Measurements from ENCODE around the gene IL23A.
"Not testable (repeated sequence)": the region's sequence is repeated elsewhere in the genome, so short reads cannot be mapped to it uniquely, and the experiment has no call there.

Gene IL23A

DNA sequence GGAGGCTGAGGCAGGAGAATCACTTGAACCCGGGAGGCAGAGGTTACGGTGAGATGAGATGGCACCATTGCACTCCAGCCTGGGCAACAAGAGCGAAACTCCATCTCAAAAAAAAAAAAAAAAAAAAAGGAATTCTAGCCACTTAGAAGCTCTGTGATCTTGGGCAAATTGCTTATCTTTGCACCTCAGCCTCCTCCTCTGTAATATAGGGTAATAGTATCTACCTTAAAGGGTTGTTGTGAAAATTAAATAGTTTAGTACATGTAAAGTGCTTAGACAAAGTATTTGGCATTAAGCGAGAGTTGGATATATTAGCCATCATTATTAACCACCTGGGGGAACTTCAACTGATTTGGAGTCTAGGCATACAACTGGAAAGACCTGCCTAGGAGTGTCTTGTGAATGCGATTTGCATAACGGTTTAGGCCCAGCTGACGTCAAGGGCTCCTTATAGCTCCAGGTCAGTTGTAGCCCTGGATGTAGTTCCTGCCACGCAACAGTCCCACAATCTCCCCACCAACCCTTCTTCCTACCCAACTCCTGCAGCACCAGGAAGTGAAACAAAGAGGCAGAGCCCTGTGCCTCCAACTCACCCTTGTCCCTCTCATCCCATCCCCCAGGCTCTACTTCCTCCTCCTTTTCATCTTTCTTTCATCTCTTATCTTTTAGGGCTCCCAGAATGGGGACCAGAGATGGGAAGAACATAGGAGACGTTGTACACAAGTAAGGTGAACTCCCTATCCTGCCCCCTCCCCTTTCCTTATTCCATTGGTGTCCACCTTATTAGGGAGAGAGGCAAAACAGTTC is 2.1 kb upstream of the IL23A start:
- DNase-seq (ENCODE audit: insufficient read length, low spot score) (no peak), FAIRE-seq (peak; percentile 62)
- TF ChIP-seq POLR2A (IDR thresholded peaks at IDR 0.05; ENCODE audit: low read depth, low read length) (no peak), POU2F2 (IDR thresholded peaks at IDR 0.05; ENCODE audit: low read depth, low read length) (peak; percentile 94), PAX5 (IDR thresholded peaks at IDR 0.05; ENCODE audit: insufficient read depth, low read length, severe bottlenecking) (no peak), TAF1 (IDR thresholded peaks at IDR 0.05; ENCODE audit: low read depth, low read length) (no peak), POLR2AphosphoS5 (IDR thresholded peaks at IDR 0.05; ENCODE audit: low read depth, low read length) (peak; percentile 39; the same call in 1 of the 2 replicates), SPI1 (IDR thresholded peaks at IDR 0.05; ENCODE audit: low read depth, low read length) (peak; percentile 69)

DNA sequence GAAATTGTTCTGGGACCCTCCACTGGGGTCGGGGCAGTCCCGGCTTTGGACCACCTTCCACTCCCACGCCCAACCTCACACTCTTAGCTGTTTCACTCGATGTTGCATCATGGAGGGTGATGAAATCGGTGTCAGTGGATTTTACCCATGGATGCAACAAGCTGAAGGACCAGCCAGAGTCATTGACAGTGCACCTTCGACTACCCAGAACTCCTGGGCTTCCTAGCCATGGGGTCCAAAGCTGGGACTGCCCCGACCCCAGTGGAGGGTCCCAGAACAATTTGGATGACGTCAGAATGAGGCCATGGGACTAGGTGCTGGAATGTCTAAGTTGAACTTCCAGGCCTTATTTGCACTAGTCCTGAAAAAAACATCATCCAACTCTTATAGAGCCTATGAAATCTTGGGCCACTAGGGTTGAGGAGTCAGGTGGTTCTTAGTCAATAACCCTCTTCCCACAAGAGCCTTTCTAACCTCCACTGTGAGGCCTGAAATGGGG is 882 bp upstream of the IL23A start:
- no peak for FAIRE-seq
- no peak for TF ChIP-seq PAX5 (IDR thresholded peaks at IDR 0.05; ENCODE audit: insufficient read depth, low read length, severe bottlenecking)
- no peak for TF ChIP-seq SPI1 (IDR thresholded peaks at IDR 0.05; ENCODE audit: low read depth, low read length)
- no peak for TF ChIP-seq POLR2A (IDR thresholded peaks at IDR 0.05; ENCODE audit: low read depth, low read length)
- no peak for TF ChIP-seq POLR2AphosphoS5 (IDR thresholded peaks at IDR 0.05; ENCODE audit: low read depth, low read length)
- no peak for TF ChIP-seq TAF1 (IDR thresholded peaks at IDR 0.05; ENCODE audit: low read depth, low read length)
- no peak for TF ChIP-seq POU2F2 (IDR thresholded peaks at IDR 0.05; ENCODE audit: low read depth, low read length)
- DNase-seq (ENCODE audit: insufficient read length, low spot score) = no peak

DNA sequence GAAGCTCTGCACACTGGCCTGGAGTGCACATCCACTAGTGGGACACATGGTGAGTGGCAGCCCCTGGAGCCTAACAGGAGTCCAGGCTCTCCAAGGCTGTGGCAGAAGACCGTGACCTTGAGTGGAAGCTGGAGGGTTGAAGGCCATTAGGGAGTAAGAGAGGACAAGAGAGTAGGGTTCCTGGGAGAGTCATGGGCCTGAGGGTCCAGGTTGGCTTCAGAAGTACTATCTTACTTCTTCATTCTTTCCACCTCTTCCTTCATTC is 406 bp downstream of the IL23A start:
- FAIRE-seq = no peak
- no peak for TF ChIP-seq SPI1 (IDR thresholded peaks at IDR 0.05; ENCODE audit: low read depth, low read length)
- no peak; the same call in 1 of the 2 replicates for TF ChIP-seq TAF1 (IDR thresholded peaks at IDR 0.05; ENCODE audit: low read depth, low read length)
- TF ChIP-seq PAX5 (IDR thresholded peaks at IDR 0.05; ENCODE audit: insufficient read depth, low read length, severe bottlenecking) = no peak
- no peak for TF ChIP-seq POU2F2 (IDR thresholded peaks at IDR 0.05; ENCODE audit: low read depth, low read length)
- no peak for TF ChIP-seq POLR2A (IDR thresholded peaks at IDR 0.05; ENCODE audit: low read depth, low read length)
- TF ChIP-seq POLR2AphosphoS5 (IDR thresholded peaks at IDR 0.05; ENCODE audit: low read depth, low read length) = no peak
- DNase-seq (ENCODE audit: insufficient read length, low spot score) = no peak

DNA sequence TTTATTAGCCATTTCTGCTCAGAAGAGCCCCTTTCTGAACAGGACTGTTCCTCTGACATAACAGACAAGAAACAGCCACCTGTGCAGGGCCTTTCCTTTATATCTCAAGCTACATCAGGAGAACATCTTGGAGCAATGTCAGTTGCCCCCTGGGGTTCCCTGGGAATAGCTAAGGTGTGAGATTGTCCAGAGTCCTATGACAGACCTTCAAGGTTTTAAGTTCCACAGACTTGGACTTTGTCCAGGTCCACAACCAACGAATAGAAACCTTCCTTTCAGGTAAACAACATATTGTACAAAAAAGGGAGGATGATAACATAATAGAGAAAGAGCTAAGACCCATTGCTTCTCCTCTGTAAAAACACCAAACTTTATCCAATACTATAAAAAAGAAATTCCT is 2.9 kb downstream of the IL23A start:
- DNase-seq (ENCODE audit: insufficient read length, low spot score) (no peak), FAIRE-seq (no peak)
- TF ChIP-seq TAF1 (IDR thresholded peaks at IDR 0.05; ENCODE audit: low read depth, low read length) = no peak
- no peak for TF ChIP-seq POLR2A (IDR thresholded peaks at IDR 0.05; ENCODE audit: low read depth, low read length)
- TF ChIP-seq POU2F2 (IDR thresholded peaks at IDR 0.05; ENCODE audit: low read depth, low read length) = no peak
- no peak for TF ChIP-seq SPI1 (IDR thresholded peaks at IDR 0.05; ENCODE audit: low read depth, low read length)
- no peak for TF ChIP-seq PAX5 (IDR thresholded peaks at IDR 0.05; ENCODE audit: insufficient read depth, low read length, severe bottlenecking)
- TF ChIP-seq POLR2AphosphoS5 (IDR thresholded peaks at IDR 0.05; ENCODE audit: low read depth, low read length) = no peak

DNA sequence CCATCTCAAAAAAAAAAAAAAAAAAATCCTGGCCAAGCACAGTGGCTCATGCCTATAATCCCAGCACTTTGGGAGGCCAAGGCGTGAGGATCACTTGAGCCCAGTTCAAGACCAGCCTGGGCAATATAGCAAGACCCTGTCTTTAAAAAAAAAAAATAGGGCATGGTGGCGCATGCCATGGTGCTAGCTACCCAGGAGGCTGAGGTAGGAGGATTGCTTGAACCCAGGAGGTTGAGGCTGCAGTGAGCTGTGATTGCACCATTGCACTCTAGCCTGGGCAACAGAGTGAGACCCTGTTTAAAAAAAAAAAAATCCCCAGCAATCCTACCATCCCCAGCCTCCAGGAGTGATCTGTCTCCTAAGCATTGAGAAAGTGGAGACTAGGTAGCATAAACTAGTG is 3.6 kb downstream of the IL23A start:
- not testable (repeated sequence) for FAIRE-seq; DNase-seq (ENCODE audit: insufficient read length, low spot score)

DNA sequence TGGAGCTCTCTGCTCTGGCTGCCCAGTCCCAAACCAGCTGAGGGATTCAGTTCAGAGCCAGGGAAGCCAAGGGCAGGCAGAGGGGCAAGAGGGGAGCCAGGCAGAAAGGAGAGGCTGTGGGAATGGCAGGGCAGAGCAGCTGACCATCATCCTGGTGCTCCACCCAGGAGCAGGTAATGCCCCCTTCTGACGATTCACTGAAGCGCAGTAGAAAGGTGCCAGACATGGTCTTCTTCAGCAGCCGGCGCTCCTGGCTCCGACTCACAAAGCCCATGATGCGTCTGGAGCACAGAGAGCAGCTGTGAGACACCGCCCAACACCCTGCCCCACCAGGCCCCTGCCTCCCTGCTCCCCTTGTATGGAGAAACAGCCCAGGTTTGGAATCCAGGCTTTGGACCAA is 8.0 kb downstream of the IL23A start:
- FAIRE-seq = peak; percentile 69
- no peak for TF ChIP-seq TAF1 (IDR thresholded peaks at IDR 0.05; ENCODE audit: low read depth, low read length)
- TF ChIP-seq PAX5 (IDR thresholded peaks at IDR 0.05; ENCODE audit: insufficient read depth, low read length, severe bottlenecking) = no peak
- no peak for TF ChIP-seq POLR2AphosphoS5 (IDR thresholded peaks at IDR 0.05; ENCODE audit: low read depth, low read length)
- TF ChIP-seq POLR2A (IDR thresholded peaks at IDR 0.05; ENCODE audit: low read depth, low read length) = no peak
- no peak for TF ChIP-seq SPI1 (IDR thresholded peaks at IDR 0.05; ENCODE audit: low read depth, low read length)
- no peak for TF ChIP-seq POU2F2 (IDR thresholded peaks at IDR 0.05; ENCODE audit: low read depth, low read length)
- DNase-seq (ENCODE audit: insufficient read length, low spot score) = no peak

DNA sequence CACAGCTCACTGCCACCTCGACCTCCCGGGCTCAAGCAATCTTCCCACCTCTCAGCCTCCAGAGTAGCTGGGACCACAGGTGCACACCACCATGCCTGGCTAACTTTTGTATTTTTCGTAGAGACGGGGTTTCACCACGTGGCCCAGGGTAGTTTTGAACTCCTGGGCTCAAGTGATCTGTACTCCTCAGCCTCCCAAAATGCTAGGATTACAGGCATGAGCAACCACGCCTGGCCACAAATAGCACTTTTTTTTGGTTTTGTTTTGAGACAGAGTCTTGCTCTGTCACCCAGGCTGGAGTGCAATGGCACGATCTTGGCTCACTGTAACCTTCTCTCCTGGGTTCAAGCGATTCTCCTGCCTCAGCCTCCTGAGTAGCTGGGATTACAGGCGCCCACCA is 8.6 kb downstream of the IL23A start:
- FAIRE-seq; DNase-seq (ENCODE audit: insufficient read length, low spot score): not testable (repeated sequence)

DNA sequence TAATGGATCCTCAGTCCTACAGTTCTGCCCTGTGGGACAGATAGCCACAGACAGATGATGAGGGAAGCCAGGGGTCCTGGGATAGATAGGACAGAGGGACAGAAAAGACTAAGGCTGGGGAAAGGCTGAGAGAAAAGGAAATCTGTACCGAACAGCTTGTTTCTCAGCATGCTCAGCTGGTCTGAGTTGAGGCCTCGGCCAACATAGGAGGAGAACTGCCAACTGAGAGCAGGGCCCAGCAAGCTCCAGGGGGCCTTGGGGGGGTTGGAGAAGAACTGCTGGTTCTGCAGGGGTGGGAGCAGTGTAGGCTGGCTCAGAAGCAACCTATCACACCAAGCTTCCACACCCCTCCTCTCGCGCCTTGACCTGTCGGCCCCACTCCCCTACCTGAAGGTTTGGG is 10.1 kb downstream of the IL23A start:
- no peak for FAIRE-seq
- no peak for DNase-seq (ENCODE audit: insufficient read length, low spot score)
- TF ChIP-seq POLR2AphosphoS5 (IDR thresholded peaks at IDR 0.05; ENCODE audit: low read depth, low read length) = no peak
- TF ChIP-seq POU2F2 (IDR thresholded peaks at IDR 0.05; ENCODE audit: low read depth, low read length) = no peak
- no peak for TF ChIP-seq PAX5 (IDR thresholded peaks at IDR 0.05; ENCODE audit: insufficient read depth, low read length, severe bottlenecking)
- no peak for TF ChIP-seq TAF1 (IDR thresholded peaks at IDR 0.05; ENCODE audit: low read depth, low read length)
- no peak for TF ChIP-seq POLR2A (IDR thresholded peaks at IDR 0.05; ENCODE audit: low read depth, low read length)
- TF ChIP-seq SPI1 (IDR thresholded peaks at IDR 0.05; ENCODE audit: low read depth, low read length) = no peak

DNA sequence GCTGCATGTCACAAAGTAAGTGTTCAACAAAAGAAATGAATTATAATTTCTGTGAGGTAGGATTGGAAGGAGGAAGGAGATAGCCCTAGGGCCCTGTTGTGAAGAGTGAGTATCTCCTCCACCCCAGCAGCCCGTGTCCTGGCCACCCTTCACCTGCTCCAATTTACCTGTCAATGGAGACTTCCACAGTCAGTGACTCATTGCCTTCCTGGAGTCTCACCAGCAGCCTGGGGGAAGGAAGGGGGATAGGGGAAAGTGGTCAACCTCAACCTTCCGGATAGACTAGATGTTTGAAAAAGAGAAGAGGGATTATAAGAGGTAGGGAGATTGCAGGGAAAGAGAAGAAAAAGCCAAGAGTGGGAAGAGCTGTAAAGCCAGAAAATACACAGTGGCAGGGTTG is 12.0 kb downstream of the IL23A start:
- no peak for TF ChIP-seq TAF1 (IDR thresholded peaks at IDR 0.05; ENCODE audit: low read depth, low read length)
- TF ChIP-seq SPI1 (IDR thresholded peaks at IDR 0.05; ENCODE audit: low read depth, low read length) = no peak
- no peak for TF ChIP-seq POLR2A (IDR thresholded peaks at IDR 0.05; ENCODE audit: low read depth, low read length)
- TF ChIP-seq POLR2AphosphoS5 (IDR thresholded peaks at IDR 0.05; ENCODE audit: low read depth, low read length) = no peak
- TF ChIP-seq PAX5 (IDR thresholded peaks at IDR 0.05; ENCODE audit: insufficient read depth, low read length, severe bottlenecking) = no peak
- TF ChIP-seq POU2F2 (IDR thresholded peaks at IDR 0.05; ENCODE audit: low read depth, low read length) = no peak
- FAIRE-seq = no peak
- no peak for DNase-seq (ENCODE audit: insufficient read length, low spot score)

DNA sequence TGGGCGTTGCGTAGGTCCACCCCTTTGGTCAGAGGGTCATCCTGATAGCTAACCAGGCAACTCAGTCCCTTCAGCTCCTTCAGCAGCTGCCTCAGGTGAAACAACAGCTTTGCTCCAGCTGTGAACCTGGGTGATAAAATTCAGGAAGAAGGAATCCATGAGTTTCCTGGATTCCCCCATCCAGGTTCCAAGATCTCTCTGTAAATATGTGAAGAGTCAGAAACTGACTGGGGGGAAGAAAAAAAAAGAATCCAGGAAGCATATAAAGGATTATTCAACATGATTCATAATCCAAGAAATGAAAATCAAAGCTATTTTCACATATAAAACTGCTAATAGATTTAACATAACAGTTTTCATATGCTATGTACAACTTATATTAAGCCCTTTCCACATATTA is 12.6 kb downstream of the IL23A start:
- FAIRE-seq (no peak), DNase-seq (ENCODE audit: insufficient read length, low spot score) (no peak)
- TF ChIP-seq TAF1 (IDR thresholded peaks at IDR 0.05; ENCODE audit: low read depth, low read length) (no peak), POLR2A (IDR thresholded peaks at IDR 0.05; ENCODE audit: low read depth, low read length) (no peak), SPI1 (IDR thresholded peaks at IDR 0.05; ENCODE audit: low read depth, low read length) (no peak)
